ENCODE data around the gene KIAA2012.

KIAA2012 gene

DNA sequence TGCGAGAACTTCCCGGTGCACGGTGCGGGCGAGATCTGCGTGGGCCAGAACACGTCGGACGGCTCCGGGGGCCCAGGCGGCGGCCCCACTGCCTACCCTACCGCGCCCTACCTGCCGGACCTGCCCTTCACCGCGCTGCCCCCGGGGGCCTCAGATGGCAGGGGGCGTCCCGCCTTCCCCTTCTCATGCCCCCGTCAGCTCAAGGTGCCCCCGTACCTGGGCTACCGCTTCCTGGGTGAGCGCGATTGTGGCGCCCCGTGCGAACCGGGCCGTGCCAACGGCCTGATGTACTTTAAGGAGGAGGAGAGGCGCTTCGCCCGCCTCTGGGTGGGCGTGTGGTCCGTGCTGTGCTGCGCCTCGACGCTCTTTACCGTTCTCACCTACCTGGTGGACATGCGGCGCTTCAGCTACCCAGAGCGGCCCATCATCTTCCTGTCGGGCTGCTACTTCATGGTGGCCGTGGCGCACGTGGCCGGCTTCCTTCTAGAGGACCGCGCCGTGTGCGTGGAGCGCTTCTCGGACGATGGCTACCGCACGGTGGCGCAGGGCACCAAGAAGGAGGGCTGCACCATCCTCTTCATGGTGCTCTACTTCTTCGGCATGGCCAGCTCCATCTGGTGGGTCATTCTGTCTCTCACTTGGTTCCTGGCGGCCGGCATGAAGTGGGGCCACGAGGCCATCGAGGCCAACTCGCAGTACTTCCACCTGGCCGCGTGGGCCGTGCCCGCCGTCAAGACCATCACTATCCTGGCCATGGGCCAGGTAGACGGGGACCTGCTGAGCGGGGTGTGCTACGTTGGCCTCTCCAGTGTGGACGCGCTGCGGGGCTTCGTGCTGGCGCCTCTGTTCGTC, 37.7 kb upstream of the KIAA2012 start:
- H3K4me1 ChIP-seq (ENCODE audit: control insufficient read depth, insufficient read depth, low read length) = peaks cover 25% of the 10 kb centered on the region
- peak overlapping the region; percentile 8 for H3K9ac ChIP-seq (ENCODE audit: low read length)

DNA sequence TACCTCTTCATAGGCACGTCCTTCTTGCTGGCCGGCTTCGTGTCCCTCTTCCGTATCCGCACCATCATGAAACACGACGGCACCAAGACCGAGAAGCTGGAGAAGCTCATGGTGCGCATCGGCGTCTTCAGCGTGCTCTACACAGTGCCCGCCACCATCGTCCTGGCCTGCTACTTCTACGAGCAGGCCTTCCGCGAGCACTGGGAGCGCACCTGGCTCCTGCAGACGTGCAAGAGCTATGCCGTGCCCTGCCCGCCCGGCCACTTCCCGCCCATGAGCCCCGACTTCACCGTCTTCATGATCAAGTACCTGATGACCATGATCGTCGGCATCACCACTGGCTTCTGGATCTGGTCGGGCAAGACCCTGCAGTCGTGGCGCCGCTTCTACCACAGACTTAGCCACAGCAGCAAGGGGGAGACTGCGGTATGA, 37.1 kb upstream of the KIAA2012 start:
- H3K4me3 ChIP-seq (ENCODE audit: low read length) = no peak overlapping the region
- no peaks in the 10 kb centered on the region for H3K9me3 ChIP-seq (ENCODE audit: control insufficient read depth, low read length)
- H3K27me3 ChIP-seq (ENCODE audit: control insufficient read depth, insufficient read depth, low read length) = peaks cover 30% of the 10 kb centered on the region
- H3K9ac ChIP-seq (ENCODE audit: low read length) = no peak overlapping the region
- peaks cover 25% of the 10 kb centered on the region for H3K4me1 ChIP-seq (ENCODE audit: control insufficient read depth, insufficient read depth, low read length)
- no peaks in the 10 kb centered on the region for H3K36me3 ChIP-seq (ENCODE audit: control insufficient read depth, insufficient read depth, low read length)

More for the DNA sequence above, 37.7 kb upstream of the KIAA2012 start:
- Histone ChIP-seq H3K9me3 (ENCODE audit: control insufficient read depth, low read length) (no peaks in the 10 kb centered on the region), H3K4me3 (ENCODE audit: low read length) (peak overlapping the region; percentile 63), H3K36me3 (ENCODE audit: control insufficient read depth, insufficient read depth, low read length) (no peaks in the 10 kb centered on the region), H3K27me3 (ENCODE audit: control insufficient read depth, insufficient read depth, low read length) (peaks cover 34% of the 10 kb centered on the region)

DNA sequence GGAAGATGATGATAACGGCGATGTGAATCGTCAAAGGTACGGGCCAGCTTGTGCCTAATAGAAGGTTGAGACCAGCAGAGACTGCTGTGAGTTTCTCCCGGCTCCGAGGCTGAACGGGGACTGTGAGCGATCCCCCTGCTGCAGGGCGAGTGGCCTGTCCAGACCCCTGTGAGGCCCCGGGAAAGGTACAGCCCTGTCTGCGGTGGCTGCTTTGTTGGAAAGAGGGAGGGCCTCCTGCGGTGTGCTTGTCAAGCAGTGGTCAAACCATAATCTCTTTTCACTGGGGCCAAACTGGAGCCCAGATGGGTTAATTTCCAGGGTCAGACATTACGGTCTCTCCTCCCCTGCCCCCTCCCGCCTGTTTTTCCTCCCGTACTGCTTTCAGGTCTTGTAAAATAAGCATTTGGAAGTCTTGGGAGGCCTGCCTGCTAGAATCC, 36.4 kb upstream of the KIAA2012 start:
- H3K36me3 ChIP-seq (ENCODE audit: control insufficient read depth, insufficient read depth, low read length) = no peaks in the 10 kb centered on the region
- no peak overlapping the region for H3K9ac ChIP-seq (ENCODE audit: low read length)
- peaks cover 25% of the 10 kb centered on the region for H3K4me1 ChIP-seq (ENCODE audit: control insufficient read depth, insufficient read depth, low read length)
- peaks cover 30% of the 10 kb centered on the region for H3K27me3 ChIP-seq (ENCODE audit: control insufficient read depth, insufficient read depth, low read length)
- H3K4me3 ChIP-seq (ENCODE audit: low read length) = no peak overlapping the region
- no peaks in the 10 kb centered on the region for H3K9me3 ChIP-seq (ENCODE audit: control insufficient read depth, low read length)

DNA sequence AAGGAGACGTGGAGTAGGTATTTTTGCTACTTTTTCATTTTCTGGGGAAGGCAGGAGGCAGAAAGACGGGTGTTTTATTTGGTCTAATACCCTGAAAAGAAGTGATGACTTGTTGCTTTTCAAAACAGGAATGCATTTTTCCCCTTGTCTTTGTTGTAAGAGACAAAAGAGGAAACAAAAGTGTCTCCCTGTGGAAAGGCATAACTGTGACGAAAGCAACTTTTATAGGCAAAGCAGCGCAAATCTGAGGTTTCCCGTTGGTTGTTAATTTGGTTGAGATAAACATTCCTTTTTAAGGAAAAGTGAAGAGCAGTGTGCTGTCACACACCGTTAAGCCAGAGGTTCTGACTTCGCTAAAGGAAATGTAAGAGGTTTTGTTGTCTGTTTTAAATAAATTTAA, 36.0 kb upstream of the KIAA2012 start:
- no peaks in the 10 kb centered on the region for H3K36me3 ChIP-seq (ENCODE audit: control insufficient read depth, insufficient read depth, low read length)
- no peak overlapping the region for H3K9ac ChIP-seq (ENCODE audit: low read length)
- peaks cover 25% of the 10 kb centered on the region for H3K4me1 ChIP-seq (ENCODE audit: control insufficient read depth, insufficient read depth, low read length)
- H3K9me3 ChIP-seq (ENCODE audit: control insufficient read depth, low read length) = no peaks in the 10 kb centered on the region
- H3K4me3 ChIP-seq (ENCODE audit: low read length) = no peak overlapping the region
- peaks cover 28% of the 10 kb centered on the region for H3K27me3 ChIP-seq (ENCODE audit: control insufficient read depth, insufficient read depth, low read length)

DNA sequence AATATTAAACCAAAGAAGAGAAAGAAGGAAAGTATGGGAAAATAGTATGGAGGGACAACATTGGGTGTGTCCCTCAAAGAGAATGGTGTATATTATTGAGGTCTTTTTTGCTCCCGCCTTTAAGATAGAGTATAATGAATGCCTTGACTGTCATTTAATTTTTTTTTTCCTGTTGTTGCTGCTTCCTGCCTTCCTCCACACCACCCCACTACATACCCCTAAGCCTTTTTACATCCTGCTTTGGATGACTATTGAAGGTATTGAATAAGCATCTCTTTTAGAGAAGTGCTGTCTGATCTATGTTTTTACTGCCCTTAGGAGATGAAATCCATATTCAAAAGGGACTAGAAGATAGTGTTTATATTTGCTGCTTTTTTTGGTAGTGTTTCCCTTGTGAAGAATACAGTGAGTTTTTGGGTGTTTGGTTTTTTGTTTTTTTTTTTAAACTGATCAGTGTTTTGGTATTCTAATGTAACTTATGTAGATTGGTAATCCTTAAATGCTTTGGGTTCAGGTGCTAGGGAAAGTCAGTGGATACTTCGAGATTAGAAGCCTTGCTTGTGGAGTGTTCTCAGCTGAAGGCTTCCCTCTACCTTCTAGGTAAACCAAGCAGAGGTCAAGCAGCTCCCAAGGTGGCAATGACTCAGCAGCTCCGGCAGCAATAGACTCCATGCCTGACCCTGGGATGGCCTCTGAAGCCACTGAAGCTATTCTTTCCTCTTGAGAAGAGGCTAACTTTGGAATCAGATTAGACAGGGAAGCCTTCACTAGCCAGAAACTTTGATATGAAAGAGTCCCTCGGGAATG, 34.4 kb upstream of the KIAA2012 start:
- Histone ChIP-seq H3K4me1 (ENCODE audit: control insufficient read depth, insufficient read depth, low read length) (peaks cover 21% of the 10 kb centered on the region), H3K27me3 (ENCODE audit: control insufficient read depth, insufficient read depth, low read length) (peaks cover 21% of the 10 kb centered on the region), H3K36me3 (ENCODE audit: control insufficient read depth, insufficient read depth, low read length) (no peaks in the 10 kb centered on the region), H3K4me3 (ENCODE audit: low read length) (no peak overlapping the region), H3K9ac (ENCODE audit: low read length) (no peak overlapping the region), H3K9me3 (ENCODE audit: control insufficient read depth, low read length) (no peaks in the 10 kb centered on the region)

DNA sequence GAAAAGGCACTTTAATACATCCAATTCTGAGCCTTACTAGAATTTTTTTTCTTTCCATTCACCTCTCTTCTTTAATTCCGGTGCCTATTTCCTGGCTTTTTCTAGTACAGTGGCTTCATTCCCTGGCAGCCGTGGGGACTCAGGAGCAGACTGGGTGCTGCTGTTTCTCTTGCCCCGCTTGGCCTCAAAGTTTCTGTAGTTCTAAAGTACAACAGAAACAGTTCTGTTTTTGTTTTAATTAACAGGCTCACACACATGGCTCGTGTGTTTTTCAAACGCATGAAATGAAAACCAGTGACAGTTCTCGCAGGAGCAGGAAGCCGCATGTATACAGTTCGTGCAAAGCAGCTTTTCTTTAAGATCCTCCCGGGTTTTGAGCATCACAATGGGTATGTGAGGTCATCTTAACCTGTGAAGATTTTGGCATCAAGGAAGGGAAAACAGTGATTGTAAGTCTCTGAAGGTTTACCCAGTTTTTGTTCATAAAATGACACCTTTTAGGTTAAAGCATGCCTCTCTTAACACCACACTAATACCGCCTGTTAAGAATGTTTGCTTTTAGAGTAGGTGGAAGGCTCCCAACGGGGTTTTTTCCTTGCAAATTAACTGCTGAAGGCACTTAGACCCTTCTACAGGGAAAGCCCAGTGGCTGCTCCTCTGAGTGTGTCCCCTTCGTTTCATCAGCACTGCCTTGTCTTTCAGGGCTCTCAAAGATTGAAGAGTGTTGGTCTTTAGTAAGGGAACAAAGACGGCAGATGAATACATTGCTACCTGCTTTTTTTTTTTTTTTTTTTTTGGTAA, 33.6 kb upstream of the KIAA2012 start:
- Histone ChIP-seq H3K27me3 (ENCODE audit: control insufficient read depth, insufficient read depth, low read length) (peaks cover 21% of the 10 kb centered on the region), H3K4me1 (ENCODE audit: control insufficient read depth, insufficient read depth, low read length) (peaks cover 21% of the 10 kb centered on the region), H3K36me3 (ENCODE audit: control insufficient read depth, insufficient read depth, low read length) (no peaks in the 10 kb centered on the region), H3K4me3 (ENCODE audit: low read length) (no peak overlapping the region), H3K9ac (ENCODE audit: low read length) (peak overlapping the region; percentile 26), H3K9me3 (ENCODE audit: control insufficient read depth, low read length) (no peaks in the 10 kb centered on the region)

DNA sequence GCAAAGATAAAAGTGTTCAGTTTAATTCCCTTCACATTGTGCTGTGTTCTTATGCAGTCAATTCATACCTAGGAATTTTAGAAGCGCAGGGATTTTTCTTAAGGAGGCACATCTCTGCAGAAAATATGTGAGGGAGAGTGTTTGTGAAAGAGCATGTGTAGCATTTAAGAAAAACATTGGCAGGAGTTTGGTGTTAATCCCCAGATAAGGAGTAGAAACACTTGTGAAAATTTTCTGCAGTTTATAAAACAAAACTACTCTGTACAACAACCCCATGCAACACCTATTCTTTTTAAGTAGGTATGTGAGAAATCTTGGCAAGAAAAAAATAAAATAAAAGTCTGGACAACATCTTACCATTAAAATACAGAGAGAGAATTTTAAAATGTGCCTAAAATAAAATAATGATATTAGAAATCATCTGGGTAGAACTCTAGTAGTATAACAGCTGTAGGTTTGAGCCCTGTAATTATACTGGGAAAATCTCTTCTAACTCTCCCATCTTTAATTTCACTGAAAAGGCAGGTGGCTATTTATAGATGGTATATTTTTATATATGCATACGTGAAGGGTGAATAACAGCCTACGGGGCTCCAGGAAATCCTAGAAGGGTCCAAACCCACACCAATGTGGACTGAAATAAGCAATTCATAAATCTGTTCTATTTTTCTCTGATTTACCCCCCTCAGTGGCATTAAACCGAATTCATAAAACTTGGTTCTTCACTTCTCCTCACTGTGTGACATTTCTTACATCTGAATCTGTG, 32.8 kb upstream of the KIAA2012 start:
- H3K4me3 ChIP-seq (ENCODE audit: low read length) = no peak overlapping the region
- H3K27me3 ChIP-seq (ENCODE audit: control insufficient read depth, insufficient read depth, low read length) = peaks cover 13% of the 10 kb centered on the region
- H3K9me3 ChIP-seq (ENCODE audit: control insufficient read depth, low read length) = no peaks in the 10 kb centered on the region
- H3K4me1 ChIP-seq (ENCODE audit: control insufficient read depth, insufficient read depth, low read length) = peaks cover 17% of the 10 kb centered on the region
- no peak overlapping the region for H3K9ac ChIP-seq (ENCODE audit: low read length)
- H3K36me3 ChIP-seq (ENCODE audit: control insufficient read depth, insufficient read depth, low read length) = no peaks in the 10 kb centered on the region

DNA sequence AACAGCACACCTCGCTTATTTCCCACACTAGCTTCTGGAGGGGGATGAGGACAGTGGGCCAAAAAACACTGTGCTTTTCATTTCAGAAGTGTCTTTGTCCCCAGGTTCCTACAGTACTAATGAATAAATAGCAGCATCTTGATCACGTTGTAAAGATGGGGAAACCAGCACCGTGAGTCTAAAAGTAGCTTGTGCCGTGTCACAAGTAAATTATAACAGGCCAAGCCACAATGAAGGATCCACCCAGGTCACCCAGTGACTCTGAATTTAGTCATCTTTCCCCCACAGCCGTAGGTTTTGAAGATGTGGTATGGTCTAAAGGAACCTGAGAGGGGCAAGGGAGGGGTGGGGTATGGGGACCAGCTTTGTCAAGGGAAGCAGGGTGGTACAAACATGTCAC, 30.6 kb upstream of the KIAA2012 start:
- no peaks in the 10 kb centered on the region for H3K36me3 ChIP-seq (ENCODE audit: control insufficient read depth, insufficient read depth, low read length)
- H3K4me1 ChIP-seq (ENCODE audit: control insufficient read depth, insufficient read depth, low read length) = peaks cover 14% of the 10 kb centered on the region
- no peak overlapping the region for H3K9ac ChIP-seq (ENCODE audit: low read length)
- no peaks in the 10 kb centered on the region for H3K9me3 ChIP-seq (ENCODE audit: control insufficient read depth, low read length)
- H3K27me3 ChIP-seq (ENCODE audit: control insufficient read depth, insufficient read depth, low read length) = no peaks in the 10 kb centered on the region
- H3K4me3 ChIP-seq (ENCODE audit: low read length) = no peak overlapping the region

DNA sequence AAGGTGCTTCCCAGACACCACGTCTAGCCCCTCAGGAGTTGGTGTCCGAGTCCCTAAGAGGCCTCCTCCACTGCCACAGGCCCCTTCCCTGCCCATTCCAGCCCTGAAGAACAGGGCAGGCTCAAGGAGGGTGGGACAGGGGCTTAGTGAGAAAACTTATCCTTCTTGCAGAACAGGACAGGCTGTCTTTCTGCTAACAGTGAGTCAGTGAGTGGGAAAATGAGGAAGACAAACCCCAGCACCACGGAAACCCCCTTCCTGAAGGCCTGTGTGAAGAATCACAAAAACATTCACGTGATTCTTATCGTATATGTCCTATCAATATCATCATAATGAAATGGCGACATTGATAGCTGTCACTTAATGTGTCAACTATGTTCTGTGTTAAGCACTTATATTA, 29.6 kb upstream of the KIAA2012 start:
- Histone ChIP-seq H3K9ac (ENCODE audit: low read length) (no peak overlapping the region), H3K4me1 (ENCODE audit: control insufficient read depth, insufficient read depth, low read length) (peaks cover 13% of the 10 kb centered on the region), H3K9me3 (ENCODE audit: control insufficient read depth, low read length) (no peaks in the 10 kb centered on the region), H3K36me3 (ENCODE audit: control insufficient read depth, insufficient read depth, low read length) (no peaks in the 10 kb centered on the region), H3K27me3 (ENCODE audit: control insufficient read depth, insufficient read depth, low read length) (no peaks in the 10 kb centered on the region), H3K4me3 (ENCODE audit: low read length) (no peak overlapping the region)

DNA sequence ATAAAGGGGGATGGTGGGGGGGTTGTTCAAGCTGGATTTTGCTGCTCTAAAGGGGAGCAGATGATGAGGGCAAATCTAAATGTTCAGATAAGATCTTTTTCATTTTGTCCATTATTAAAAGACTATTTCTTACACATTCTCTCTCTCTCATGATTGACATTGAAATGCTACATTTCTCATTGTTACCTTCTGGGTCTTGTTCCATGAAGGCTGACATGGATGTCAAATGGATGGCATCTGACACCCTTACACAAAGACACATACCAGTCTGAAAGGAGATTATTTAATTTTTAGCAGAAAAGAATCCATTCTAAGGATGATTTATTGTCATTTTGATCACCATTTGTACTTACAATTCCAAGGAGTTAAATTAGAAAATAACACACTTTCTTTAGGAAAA, 28.3 kb upstream of the KIAA2012 start:
- no peaks in the 10 kb centered on the region for H3K27me3 ChIP-seq (ENCODE audit: control insufficient read depth, insufficient read depth, low read length)
- H3K4me3 ChIP-seq (ENCODE audit: low read length) = no peak overlapping the region
- no peaks in the 10 kb centered on the region for H3K4me1 ChIP-seq (ENCODE audit: control insufficient read depth, insufficient read depth, low read length)
- no peak overlapping the region for H3K9ac ChIP-seq (ENCODE audit: low read length)
- no peaks in the 10 kb centered on the region for H3K9me3 ChIP-seq (ENCODE audit: control insufficient read depth, low read length)
- no peaks in the 10 kb centered on the region for H3K36me3 ChIP-seq (ENCODE audit: control insufficient read depth, insufficient read depth, low read length)

DNA sequence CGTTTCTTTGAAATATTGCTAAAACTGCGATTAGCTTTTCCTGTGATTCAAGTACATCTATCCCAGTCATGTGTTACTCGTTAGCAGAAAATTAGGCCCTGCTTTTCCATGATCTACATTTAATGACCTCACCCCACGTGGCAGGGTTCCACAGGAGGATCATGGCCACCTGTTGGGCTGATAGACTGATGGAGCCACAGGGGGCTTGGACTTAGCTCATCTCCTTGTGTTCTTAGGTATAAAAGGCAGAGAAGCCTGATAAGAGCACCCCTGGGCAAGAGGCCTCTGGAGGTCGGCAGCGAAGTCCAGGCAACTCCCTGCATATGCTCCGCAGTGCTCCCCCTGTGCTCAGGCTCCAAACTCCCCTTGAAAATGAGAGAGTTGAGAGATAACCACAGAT, 26.5 kb upstream of the KIAA2012 start:
- H3K4me1 ChIP-seq (ENCODE audit: control insufficient read depth, insufficient read depth, low read length) = no peaks in the 10 kb centered on the region
- no peaks in the 10 kb centered on the region for H3K36me3 ChIP-seq (ENCODE audit: control insufficient read depth, insufficient read depth, low read length)
- H3K27me3 ChIP-seq (ENCODE audit: control insufficient read depth, insufficient read depth, low read length) = no peaks in the 10 kb centered on the region
- no peak overlapping the region for H3K9ac ChIP-seq (ENCODE audit: low read length)
- no peaks in the 10 kb centered on the region for H3K9me3 ChIP-seq (ENCODE audit: control insufficient read depth, low read length)
- no peak overlapping the region for H3K4me3 ChIP-seq (ENCODE audit: low read length)
